WI38 (cell line): ENCODE results near the gene CTSH.
"Not testable (repeated sequence)": the region's sequence is repeated elsewhere in the genome, so short reads cannot be mapped to it uniquely, and the experiment has no call there.

Experiments
- H3K4me3 ChIP-seq: 2 replicates; pipeline ENCODE4 v1.5.1; 2011; ENCODE audit warnings: low read depth, mild to moderate bottlenecking, control low read depth, low read length
- CTCF ChIP-seq: IDR thresholded peaks from 2 replicates; pipeline ENCODE4 v1.5.1; 2012; ENCODE audit warnings: low read depth, mild to moderate bottlenecking, control low read depth, low read length

CTSH gene

GRCh38 chr15:78889000-78889399 is 55.8 kb downstream of the CTSH start:
- H3K4me3 ChIP-seq, result no peak overlapping the region
- no peak for TF ChIP-seq CTCF

- no peak for TF ChIP-seq CTCF
- H3K4me3 ChIP-seq, result no peak overlapping the region
Measured at GRCh38 chr15:78881681-78882080, 63.2 kb downstream of the CTSH start.

GRCh38 chr15:78880813-78881212 is 64.0 kb downstream of the CTSH start:
- TF ChIP-seq CTCF, result no peak
- H3K4me3 ChIP-seq, result no peak overlapping the region

- no peak for TF ChIP-seq CTCF
Measured at GRCh38 chr15:78880242-78880533, 64.7 kb downstream of the CTSH start.

GRCh38 chr15:78879517-78880241 is 65.2 kb downstream of the CTSH start:
- TF ChIP-seq CTCF, result no peak
- H3K4me3 ChIP-seq, result no peak overlapping the region

More at GRCh38 chr15:78880242-78880533, 64.7 kb downstream of the CTSH start:
- no peak overlapping the region for H3K4me3 ChIP-seq

GRCh38 chr15:78878356-78878755 is 66.5 kb downstream of the CTSH start:
- TF ChIP-seq CTCF, result no peak
- H3K4me3 ChIP-seq, result no peak overlapping the region

GRCh38 chr15:78876954-78877353 is 67.9 kb downstream of the CTSH start:
- H3K4me3 ChIP-seq, result not testable (repeated sequence)
